Measurements from ENCODE around the gene TTC33.
A peak's percentile ranks its signal among the peaks of the same experiment; 100 is the strongest.
"Not testable (repeated sequence)": the region's sequence is repeated elsewhere in the genome, so short reads cannot be mapped to it uniquely, and the experiment has no call there.

The TTC33 gene

GRCh38 chr5:40614923-40615585 lies 140.7 kb downstream of the TTC33 start:
- no peak for DNase-seq (ENCODE audit: low spot score)

- no peak for DNase-seq (ENCODE audit: low spot score)
Measured at GRCh38 chr5:40614466-40614865, 141.3 kb downstream of the TTC33 start.

- no peak for DNase-seq (ENCODE audit: low spot score)
Measured at GRCh38 chr5:40607202-40607601, 148.6 kb downstream of the TTC33 start.

GRCh38 chr5:40606077-40606765 lies 149.5 kb downstream of the TTC33 start:
- no peak for DNase-seq (ENCODE audit: low spot score)

GRCh38 chr5:40605295-40605958 lies 150.3 kb downstream of the TTC33 start:
- DNase-seq (ENCODE audit: low spot score), result peak; percentile 30

GRCh38 chr5:40603378-40603777 lies 152.4 kb downstream of the TTC33 start:
- no peak for DNase-seq (ENCODE audit: low spot score)

- DNase-seq (ENCODE audit: low spot score), result peak; percentile 6
Measured at GRCh38 chr5:40601198-40601868, 154.4 kb downstream of the TTC33 start.

- no peak for DNase-seq (ENCODE audit: low spot score)
Measured at GRCh38 chr5:40600383-40600782, 155.4 kb downstream of the TTC33 start.

GRCh38 chr5:40599676-40600075 lies 156.1 kb downstream of the TTC33 start:
- DNase-seq (ENCODE audit: low spot score), result no peak

- no peak for DNase-seq (ENCODE audit: low spot score)
Measured at GRCh38 chr5:40594811-40595210, 160.9 kb downstream of the TTC33 start.

GRCh38 chr5:40591727-40592396 lies 163.9 kb downstream of the TTC33 start:
- not testable (repeated sequence) for DNase-seq (ENCODE audit: low spot score)

GRCh38 chr5:40587376-40587775 lies 168.4 kb downstream of the TTC33 start:
- DNase-seq (ENCODE audit: low spot score), result no peak

GRCh38 chr5:40585537-40586267 lies 170.1 kb downstream of the TTC33 start:
- no peak for DNase-seq (ENCODE audit: low spot score)

- no peak for DNase-seq (ENCODE audit: low spot score)
Measured at GRCh38 chr5:40584054-40584453, 171.7 kb downstream of the TTC33 start.

GRCh38 chr5:40578501-40579451 lies 177.0 kb downstream of the TTC33 start:
- DNase-seq (ENCODE audit: low spot score), result peak; percentile 18

- DNase-seq (ENCODE audit: low spot score), result no peak
Measured at GRCh38 chr5:40577718-40578117, 178.0 kb downstream of the TTC33 start.

- no peak for DNase-seq (ENCODE audit: low spot score)
Measured at GRCh38 chr5:40575921-40576320, 179.8 kb downstream of the TTC33 start.

GRCh38 chr5:40575411-40575810 lies 180.3 kb downstream of the TTC33 start:
- no peak for DNase-seq (ENCODE audit: low spot score)

- DNase-seq (ENCODE audit: low spot score), result no peak
Measured at GRCh38 chr5:40572937-40573336, 182.8 kb downstream of the TTC33 start.

GRCh38 chr5:40572391-40572790 lies 183.4 kb downstream of the TTC33 start:
- DNase-seq (ENCODE audit: low spot score), result no peak

All from CD4-positive, alpha-beta T cell treated with Interleukin-15 for 4 hours (primary cell).